SH-SY5Y (cell line): ENCODE data around the gene SLC25A20.

ENCODE experiments used
- GATA2 ChIP-seq: IDR thresholded peaks from 2 replicates; pipeline ENCODE4 v1.6.1; 2011; ENCODE audit warnings: mild to moderate bottlenecking, low read depth, low read length
- GATA3 ChIP-seq: IDR thresholded peaks from 2 replicates; pipeline ENCODE4 v1.6.1; 2011; ENCODE audit warnings: low read depth, mild to moderate bottlenecking, low read length, moderate library complexity

DNA sequence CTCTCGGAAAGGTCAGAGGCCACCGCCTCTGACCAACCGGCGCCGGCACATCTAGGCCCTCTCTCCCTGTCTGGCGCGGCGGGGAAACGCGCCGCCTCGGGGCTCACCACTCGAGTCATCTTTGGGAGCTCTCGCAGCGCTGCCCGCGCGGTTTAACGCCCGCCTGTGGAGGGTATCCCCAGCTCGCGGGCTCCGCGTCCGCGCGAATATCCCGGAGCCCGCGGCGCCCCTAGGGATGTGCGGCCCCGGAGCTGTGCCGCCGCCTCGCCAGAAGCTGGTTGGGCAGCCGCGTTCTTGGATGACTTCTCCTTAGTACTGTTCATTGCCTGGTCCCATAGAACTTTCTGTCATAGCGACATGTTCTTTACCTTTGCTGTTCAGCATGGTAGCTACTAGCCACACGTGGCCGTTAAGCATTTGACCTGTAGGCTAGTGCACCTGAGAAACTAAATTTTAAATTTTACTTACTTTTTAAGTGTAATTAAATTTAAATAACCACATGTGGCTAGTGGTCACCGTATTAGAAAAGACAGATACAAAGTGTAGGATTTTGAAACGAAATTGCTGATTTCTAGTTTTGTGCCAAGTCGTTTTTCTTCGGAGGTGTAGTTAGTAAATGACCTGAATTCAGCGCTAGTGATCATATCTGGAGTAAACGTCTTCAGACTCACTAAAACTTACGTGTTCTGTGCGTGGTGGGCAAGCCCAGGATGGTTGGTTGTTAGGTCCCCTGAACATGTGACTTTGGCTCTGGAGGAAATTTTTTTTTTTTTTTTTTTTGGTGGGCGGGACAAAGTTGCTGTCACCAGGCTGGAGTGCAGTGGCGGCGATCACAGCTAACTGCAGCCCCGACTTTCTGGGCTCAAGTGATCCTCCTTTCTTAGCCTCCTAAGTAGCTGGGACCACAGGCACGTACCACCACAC lies 20.8 kb upstream of the SLC25A20 start:
- TF ChIP-seq GATA2 (no peak), GATA3 (no peak)
